Activated CD4-positive, alpha-beta T cell treated with anti-CD3 and anti-CD28 coated beads, Interleukin-2, Interleukin-6, amounts not matched to agents 100 ng/mL and 50 ng/mL, durations not matched to agents 16 hours and 8 hours (primary cell): ENCODE measurements around the gene OLA1.

ENCODE experiments used
- DNase-seq: peaks from one replicate; pipeline ENCODE4 v3.0.0-alpha.2; 2020

OLA1 gene

GRCh38 chr2:174026122-174026845 lies 222.0 kb downstream of the OLA1 start:
- DNase-seq = no peak

- DNase-seq = no peak
These were observed 222.8 kb downstream of the OLA1 start for GRCh38 chr2:174025271-174026121.

GRCh38 chr2:174024524-174025270 lies 223.6 kb downstream of the OLA1 start:
- DNase-seq = no peak

GRCh38 chr2:174023591-174024523 lies 224.5 kb downstream of the OLA1 start:
- peak; percentile 67 for DNase-seq
